Panc1 (cell line): ENCODE data around the gene KRT26. TPM values are rescaled to one million over a fixed set of nuclear protein-coding genes. Genes with fewer than 3 reads are reported as not detected.

Source experiments
- ATAC-seq: fragments of 200-7000 bp; cut with Tn5 transposase; 2 replicates; pipeline ENCODE4 v1.9.1; 2020; ENCODE audit warnings: mild to moderate bottlenecking, moderate library complexity
- BruUV-seq: library from RNA; stranded (reverse); fragments of 400-500 nt; replicated peaks from 2 replicates; lab custom pipeline; 2021; lab: Mats Ljungman, UMichigan
- CTCF ChIA-PET: fragments of 300-600 bp; sonication (Branson Sonifier 250); formaldehyde crosslinking; loops from one replicate; lab custom pipeline; 2022; ENCODE audit warnings: antibody characterized with exemption; lab: Charles Lee
- POLR2A ChIA-PET: fragments of 300-600 bp; sonication (Branson Sonifier 250); formaldehyde crosslinking; loops from one replicate; lab custom pipeline; 2022; ENCODE audit warnings: antibody characterized with exemption; lab: Charles Lee
- DNase-seq: peaks from one replicate; pipeline ENCODE4 v3.0.0-alpha.2; 2010; ENCODE audit warnings: low read depth, low spot score
- H3K27ac ChIP-seq: 2 replicates; pipeline ENCODE4 v1.5.1; 2011; ENCODE audit warnings: mild to moderate bottlenecking, low read length, inconsistent platforms
- H3K27me3 ChIP-seq: fragments of 200-500 bp; sonication (Bioruptor generic); 2 replicates; pipeline ENCODE4 v1.6.0; 2014; ENCODE audit warnings: low read length, inconsistent platforms; ENCODE audit not compliant: control insufficient read depth, insufficient read depth
- H3K36me3 ChIP-seq: fragments of 200-500 bp; sonication (Bioruptor generic); 2 replicates; pipeline ENCODE4 v1.5.1; 2014; ENCODE audit warnings: inconsistent platforms, mild to moderate bottlenecking, low read length, moderate library complexity; ENCODE audit not compliant: control insufficient read depth, insufficient read depth
- H3K4me1 ChIP-seq: 2 replicates; pipeline ENCODE4 v1.5.1; 2011; ENCODE audit warnings: inconsistent platforms, mild to moderate bottlenecking, low read length, moderate library complexity; ENCODE audit not compliant: control insufficient read depth, insufficient read depth
- H3K4me3 ChIP-seq, 2 experiments: 2 replicates each; pipeline ENCODE4 v1.5.1; 2011 to 2012; ENCODE audit warnings: low read depth in 2 of 2, low read length in 2 of 2, mild to moderate bottlenecking in 2 of 2, inconsistent platforms in 1 of 2, moderate library complexity in 1 of 2
- H3K9me3 ChIP-seq: fragments of 200-500 bp; sonication (Bioruptor generic); 2 replicates; pipeline ENCODE4 v1.5.1; 2014; ENCODE audit warnings: low read depth, mild to moderate bottlenecking, inconsistent platforms, low read length, moderate library complexity; ENCODE audit not compliant: control insufficient read depth, insufficient read depth
- CTCF ChIP-seq: fragments of 450-650 bp; IDR thresholded peaks from 2 replicates; pipeline ENCODE4 v1.5.1; 2017; ENCODE audit warnings: mild to moderate bottlenecking
- POLR2AphosphoS5 ChIP-seq: IDR thresholded peaks from 2 replicates; pipeline ENCODE4 v1.6.1; 2012; ENCODE audit warnings: mild to moderate bottlenecking, low read depth, low read length, moderate library complexity
- SIN3A ChIP-seq: IDR thresholded peaks from 2 replicates; pipeline ENCODE4 v1.6.1; 2012; ENCODE audit warnings: low read depth, mild to moderate bottlenecking, low read length, moderate library complexity, borderline replicate concordance; ENCODE audit not compliant: insufficient read depth
- TCF7L2 ChIP-seq: IDR thresholded peaks from 2 replicates; pipeline ENCODE4 v1.6.1; 2011; ENCODE audit warnings: mild to moderate bottlenecking, low read depth, low read length, inconsistent platforms
- in situ Hi-C: cut with HindIII; loops from 2 replicates; pipeline ENCODE4 v1.10.0; 2016; ENCODE audit warnings: low sequenced_read_pairs, low pct_unique_long_range_greater_than_20kb
- intact Hi-C: fragments of 100-400 bp; cut with micrococcal nuclease; formaldehyde crosslinking; loops from one replicate; pipeline ENCODE4 v1.10.0; 2022; ENCODE audit not compliant: unreplicated experiment
- total RNA-seq: library from RNA; stranded (reverse); gene quantifications from one replicate; pipeline ENCODE4 v1.2.1, GENCODE V29; 2021; ENCODE audit not compliant: unreplicated experiment
- TF ChIP-seq, protein P1 (sequence below), 2 experiments: IDR thresholded peaks; 2 replicates each; pipeline ENCODE4 v1.6.1; 2011 to 2012; ENCODE audit warnings: low read depth in 2 of 2, control low read depth in 1 of 2, low read length in 1 of 2, mild to moderate bottlenecking in 1 of 2, moderate library complexity in 1 of 2; ENCODE audit not compliant: insufficient read depth in 1 of 2

KRT26 gene
- total RNA-seq, 1 experiment from 2014 or later: not detected

DNA sequence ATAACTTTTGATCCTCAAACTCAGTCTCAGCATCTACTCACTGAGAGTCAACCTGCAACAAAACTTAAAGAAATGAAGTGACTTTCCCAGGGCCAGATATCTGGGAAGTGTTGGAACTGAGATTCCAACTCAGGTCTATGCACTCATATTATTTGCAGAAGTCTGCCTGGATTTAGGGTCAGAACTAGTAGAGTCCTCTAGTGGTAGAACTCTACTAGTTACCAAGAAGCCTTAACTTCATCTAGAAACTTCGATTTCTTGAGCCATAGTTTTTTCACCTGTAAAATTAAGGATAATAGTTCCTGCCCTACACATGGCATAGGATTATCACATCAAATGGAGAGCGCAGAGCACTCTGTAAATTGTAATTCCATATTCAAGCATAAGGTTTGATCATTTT, 45.1 kb downstream of the KRT26 start:
- intact Hi-C loops: no loop called here
- no peak; the same call in 1 of the 2 replicates for ATAC-seq
- peaks cover 3% of the 10 kb centered on the region; the same call in 1 of the 2 replicates for H3K27me3 ChIP-seq
- H3K4me1 ChIP-seq: no peaks in the 10 kb centered on the region
- no peak overlapping the region for H3K4me3 ChIP-seq
- in situ Hi-C loops: no loop called here
- no peaks in the 10 kb centered on the region for H3K36me3 ChIP-seq
- DNase-seq: no peak
- no peaks in the 10 kb centered on the region for H3K9me3 ChIP-seq
- POLR2A ChIA-PET: no interaction called here
- no peak overlapping the region for H3K27ac ChIP-seq
- CTCF ChIA-PET: no interaction called here
- TF ChIP-seq TCF7L2 (no peak), CTCF (peak; percentile 38; the same call in 1 of the 2 replicates)
- BruUV-seq: no TSS peak

DNA sequence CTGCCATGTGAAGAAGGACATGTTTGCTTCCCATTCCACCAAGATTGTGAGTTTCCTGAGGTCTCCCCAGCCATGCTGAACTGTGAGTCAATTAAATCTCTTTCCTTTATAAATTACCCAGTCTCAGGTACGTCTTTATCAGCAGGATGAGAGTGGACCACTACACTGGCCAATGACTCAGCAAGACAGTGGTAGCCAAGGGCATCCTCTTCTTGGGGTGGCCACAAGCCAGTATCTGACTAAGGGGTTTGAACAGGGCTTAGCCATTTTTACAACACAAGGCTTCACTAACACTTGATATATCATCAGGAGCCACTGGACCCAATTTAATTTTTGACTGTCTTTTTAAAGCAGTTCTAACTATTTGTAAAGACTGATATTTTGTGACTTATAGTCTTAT, 47.3 kb downstream of the KRT26 start:
- Histone ChIP-seq H3K4me3 (no peak overlapping the region), H3K9me3 (no peaks in the 10 kb centered on the region), H3K4me1 (no peaks in the 10 kb centered on the region), H3K27ac (no peak overlapping the region), H3K27me3 (no peaks in the 10 kb centered on the region; the same call in 1 of the 2 replicates), H3K36me3 (no peaks in the 10 kb centered on the region)
- no TSS peak for BruUV-seq
- no peak for ATAC-seq
- DNase-seq: no peak
- intact Hi-C loops (no loop called here), in situ Hi-C loops (no loop called here)
- TF ChIP-seq TCF7L2: no peak
- ChIA-PET CTCF (no interaction called here), POLR2A (no interaction called here)

DNA sequence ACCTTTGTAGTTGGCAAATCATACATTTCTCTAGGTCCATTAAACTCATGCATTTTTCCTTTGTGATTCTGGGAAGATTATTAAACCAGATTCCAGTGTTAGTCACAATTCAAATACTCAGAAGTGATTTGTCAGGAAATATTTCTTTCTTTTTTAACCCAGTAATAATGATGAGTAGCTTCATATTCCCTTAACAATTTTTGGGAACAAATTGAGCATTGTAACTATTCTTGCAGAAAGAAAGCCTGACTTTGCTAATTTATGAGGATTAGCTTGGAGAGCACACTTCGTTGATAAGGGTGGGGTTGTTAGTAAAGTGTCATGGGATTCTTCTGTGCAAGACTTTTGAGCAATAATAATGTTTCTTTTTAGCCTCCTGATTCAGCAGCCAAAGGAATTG, 49.8 kb downstream of the KRT26 start:
- Histone ChIP-seq H3K27ac (no peak overlapping the region), H3K36me3 (no peaks in the 10 kb centered on the region), H3K9me3 (no peaks in the 10 kb centered on the region), H3K4me1 (no peaks in the 10 kb centered on the region), H3K27me3 (peaks cover 4% of the 10 kb centered on the region), H3K4me3 (no peak overlapping the region)
- TF ChIP-seq POLR2AphosphoS5 (no peak), TCF7L2 (no peak), SIN3A (no peak), CTCF (no peak)
- TF ChIP-seq, protein P1, sequence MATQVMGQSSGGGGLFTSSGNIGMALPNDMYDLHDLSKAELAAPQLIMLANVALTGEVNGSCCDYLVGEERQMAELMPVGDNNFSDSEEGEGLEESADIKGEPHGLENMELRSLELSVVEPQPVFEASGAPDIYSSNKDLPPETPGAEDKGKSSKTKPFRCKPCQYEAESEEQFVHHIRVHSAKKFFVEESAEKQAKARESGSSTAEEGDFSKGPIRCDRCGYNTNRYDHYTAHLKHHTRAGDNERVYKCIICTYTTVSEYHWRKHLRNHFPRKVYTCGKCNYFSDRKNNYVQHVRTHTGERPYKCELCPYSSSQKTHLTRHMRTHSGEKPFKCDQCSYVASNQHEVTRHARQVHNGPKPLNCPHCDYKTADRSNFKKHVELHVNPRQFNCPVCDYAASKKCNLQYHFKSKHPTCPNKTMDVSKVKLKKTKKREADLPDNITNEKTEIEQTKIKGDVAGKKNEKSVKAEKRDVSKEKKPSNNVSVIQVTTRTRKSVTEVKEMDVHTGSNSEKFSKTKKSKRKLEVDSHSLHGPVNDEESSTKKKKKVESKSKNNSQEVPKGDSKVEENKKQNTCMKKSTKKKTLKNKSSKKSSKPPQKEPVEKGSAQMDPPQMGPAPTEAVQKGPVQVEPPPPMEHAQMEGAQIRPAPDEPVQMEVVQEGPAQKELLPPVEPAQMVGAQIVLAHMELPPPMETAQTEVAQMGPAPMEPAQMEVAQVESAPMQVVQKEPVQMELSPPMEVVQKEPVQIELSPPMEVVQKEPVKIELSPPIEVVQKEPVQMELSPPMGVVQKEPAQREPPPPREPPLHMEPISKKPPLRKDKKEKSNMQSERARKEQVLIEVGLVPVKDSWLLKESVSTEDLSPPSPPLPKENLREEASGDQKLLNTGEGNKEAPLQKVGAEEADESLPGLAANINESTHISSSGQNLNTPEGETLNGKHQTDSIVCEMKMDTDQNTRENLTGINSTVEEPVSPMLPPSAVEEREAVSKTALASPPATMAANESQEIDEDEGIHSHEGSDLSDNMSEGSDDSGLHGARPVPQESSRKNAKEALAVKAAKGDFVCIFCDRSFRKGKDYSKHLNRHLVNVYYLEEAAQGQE (IDR thresholded peaks at IDR 0.05; ENCODE audit: insufficient read depth in 1 of 2, low read depth in 2 of 2, low read length in 1 of 2): no peak
- BruUV-seq: no TSS peak
- in situ Hi-C loops: no loop called here
- POLR2A ChIA-PET: no interaction called here
- no peak for ATAC-seq
- intact Hi-C loops: no loop called here
- no peak for DNase-seq
- CTCF ChIA-PET: no interaction called here
